Stimulated activated CD8-positive, alpha-beta memory T cell treated with anti-CD3 and anti-CD28 coated beads, Interleukin-12 subunit alpha, Interleukin-12 subunit beta, amount 100 ng/mL, for 4 hours (primary cell): Measurements from ENCODE around the gene HLA-DPA1.

ENCODE experiments used
- DNase-seq: peaks from one replicate; pipeline ENCODE4 v3.0.0-alpha.2; 2020; ENCODE audit warnings: low read depth

The HLA-DPA1 gene

DNA sequence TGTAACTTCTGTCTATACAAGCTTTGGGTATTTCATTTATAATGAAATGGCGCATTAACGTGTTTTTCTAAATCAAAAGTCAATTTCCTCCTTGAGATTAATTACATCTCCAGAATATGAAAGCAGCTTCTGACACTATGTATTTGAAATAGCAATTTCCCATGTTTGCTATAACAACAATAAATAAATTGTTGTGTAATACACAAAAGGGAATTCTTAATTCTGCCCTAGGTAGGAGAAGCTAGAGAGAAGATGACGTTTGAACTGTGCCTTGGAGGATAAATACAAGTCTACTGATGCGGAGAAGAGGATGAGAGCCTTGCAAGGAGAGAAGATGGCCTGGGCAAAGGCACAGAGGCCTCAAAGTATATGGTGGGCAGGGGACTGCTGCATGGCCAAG, 56.4 kb downstream of the HLA-DPA1 start:
- DNase-seq, result no peak

DNA sequence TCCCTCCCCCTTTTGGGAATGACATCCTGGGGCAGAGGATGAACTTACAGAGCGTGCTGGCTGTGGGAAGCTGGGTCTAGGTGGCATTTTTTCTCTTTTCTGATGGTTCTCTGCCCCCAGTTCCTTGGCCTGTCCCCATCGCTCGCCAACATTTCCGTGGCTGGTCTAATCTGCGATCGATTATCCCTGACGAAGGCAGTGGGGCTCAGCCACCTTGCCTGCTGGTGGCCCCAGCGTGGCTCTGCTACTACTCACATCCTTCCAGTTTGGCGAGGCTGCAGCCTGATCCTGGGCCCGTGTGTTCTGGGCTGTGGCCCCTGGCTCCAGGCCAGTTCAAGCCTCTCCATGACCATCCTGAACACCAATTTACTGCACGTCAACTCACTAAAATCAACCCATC, 57.7 kb downstream of the HLA-DPA1 start:
- no peak for DNase-seq

DNA sequence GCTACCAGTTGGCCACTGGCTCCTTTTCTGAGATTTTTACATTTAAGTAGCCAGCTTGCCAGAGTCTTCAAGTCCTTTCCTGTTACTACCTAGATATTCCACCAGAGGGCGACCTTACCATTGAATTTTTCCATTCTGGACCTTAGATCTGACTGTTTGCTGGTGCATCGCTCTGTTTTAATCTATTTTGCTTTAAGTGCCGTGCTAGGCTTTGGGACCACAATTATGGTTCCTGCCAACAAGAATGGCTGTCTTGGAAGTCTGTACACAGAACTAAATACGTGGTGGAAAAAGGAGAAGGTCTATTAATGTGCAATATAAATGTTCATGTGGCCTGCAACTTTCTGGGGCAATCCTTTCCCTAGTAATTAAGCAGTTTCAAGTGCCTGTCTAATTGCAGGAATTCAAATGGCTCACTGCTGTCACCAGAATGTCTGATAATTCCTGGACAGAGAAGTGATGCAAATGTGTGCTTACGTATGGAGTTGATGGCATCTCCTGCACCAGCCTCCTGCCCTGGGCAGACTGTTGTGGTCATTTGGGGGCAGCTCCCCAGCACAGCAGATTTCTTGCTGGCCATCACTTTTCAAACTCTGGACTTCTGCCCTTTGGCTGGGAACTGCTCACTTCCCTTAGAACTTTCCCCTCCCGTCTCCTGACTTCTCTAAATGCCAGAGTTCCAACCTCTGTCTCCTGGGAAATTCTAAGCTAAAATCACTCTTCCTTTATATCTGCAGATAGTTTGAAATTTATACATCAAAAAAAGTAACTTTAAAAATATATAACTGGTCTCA, 58.4 kb downstream of the HLA-DPA1 start:
- no peak for DNase-seq
